CMK (cell line): Measurements from ENCODE around the gene TMEM53.
"Not testable (repeated sequence)": the region's sequence is repeated elsewhere in the genome, so short reads cannot be mapped to it uniquely, and the experiment has no call there.

Experiments used
- DNase-seq: peaks from one replicate; pipeline ENCODE4 v3.0.0-alpha.2; 2010; ENCODE audit warnings: low read depth

TMEM53 gene

DNA sequence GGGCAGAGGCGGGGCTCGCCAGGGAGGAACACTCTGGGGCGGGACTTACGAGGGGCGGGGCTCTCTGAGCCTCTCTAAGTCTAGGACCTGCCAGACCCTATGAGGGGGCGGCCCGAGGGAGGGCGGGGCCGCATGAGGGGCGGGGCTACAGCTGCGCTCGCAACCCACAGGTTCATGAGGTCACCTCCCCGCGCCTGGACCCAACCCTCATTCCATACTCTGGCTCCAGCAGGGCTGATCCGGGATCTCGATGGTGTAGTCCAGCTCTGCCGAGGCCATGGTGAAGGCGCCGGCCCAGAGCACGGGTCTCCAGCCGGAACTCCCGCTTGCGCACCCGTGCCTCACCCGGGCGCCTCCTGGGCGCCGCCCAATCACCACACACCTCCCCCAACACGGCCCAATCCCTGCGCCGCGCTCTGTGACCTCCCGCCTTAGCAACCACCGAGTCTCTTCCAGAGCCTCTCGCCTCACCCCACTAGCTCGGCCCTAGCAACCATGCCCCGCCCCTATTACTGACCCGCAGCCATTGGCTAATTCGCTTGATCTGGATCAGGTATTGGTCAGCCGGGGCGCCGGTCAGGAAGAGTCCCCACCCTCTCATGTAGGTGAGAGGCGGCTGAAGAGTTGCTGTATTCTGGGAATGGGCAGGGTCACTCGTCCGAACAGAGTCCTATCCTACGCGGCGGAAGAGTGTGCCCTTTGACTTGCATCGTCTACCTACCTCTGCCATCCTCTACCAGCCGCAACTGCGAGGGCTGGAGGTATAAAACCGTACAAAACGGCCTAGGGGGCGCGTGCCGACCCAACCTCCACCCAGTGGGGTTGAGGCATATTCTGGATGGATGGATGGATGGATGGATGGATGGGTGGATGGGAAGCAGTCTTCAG lies at the start of gene TMEM53, which contains the start of gene ARMH1:
Gene TMEM53 (minus strand): TSS at position 369 of the 888 bp plus-strand sequence. CDS start 90 bp downstream, at position 279.
Gene ARMH1 (plus strand): TSS at position 602 of the 888 bp plus-strand sequence. CDS start 14,984 bp downstream, outside the sequence.
- DNase-seq = peak; percentile 99

DNA sequence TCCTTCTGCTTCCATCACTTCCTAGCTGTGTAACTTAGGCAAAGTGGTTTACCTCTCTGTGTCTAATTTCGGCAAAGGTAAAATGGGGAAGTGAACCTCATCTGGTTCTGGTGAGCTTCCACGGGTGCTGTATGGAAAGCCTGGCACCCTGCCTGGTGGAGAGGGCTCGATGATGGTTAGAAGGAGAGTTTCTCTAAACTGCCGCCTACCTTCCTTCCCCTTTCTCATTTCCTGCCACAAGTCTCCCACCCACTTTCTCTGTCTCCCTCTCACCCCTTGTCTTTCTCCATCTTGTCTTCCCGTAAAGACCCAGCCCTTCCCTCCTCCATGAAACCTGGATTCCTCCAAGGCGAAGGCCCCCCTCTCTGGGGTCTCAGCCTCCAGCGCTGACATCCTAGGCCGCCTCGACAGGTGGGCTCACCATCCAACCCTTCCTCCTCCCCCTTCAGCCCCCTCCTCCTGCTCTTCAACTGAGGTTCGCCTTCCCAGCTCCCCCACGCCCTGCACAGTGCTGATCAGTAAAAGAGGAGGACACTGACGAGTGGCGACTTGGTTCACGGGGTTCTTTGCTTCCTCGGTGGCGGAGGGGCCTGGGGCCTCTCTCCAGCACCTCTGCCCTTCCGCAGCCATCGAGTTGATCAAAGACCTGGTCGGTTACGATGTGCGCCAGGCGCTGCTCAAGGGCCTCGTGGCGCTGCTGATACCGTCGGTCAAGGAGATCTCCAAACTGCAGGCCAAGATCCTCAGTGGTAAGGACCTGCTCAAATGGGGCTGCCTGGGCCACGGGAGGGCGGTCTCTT lies 49.4 kb upstream of the TMEM53 start:
- no peak for DNase-seq

DNA sequence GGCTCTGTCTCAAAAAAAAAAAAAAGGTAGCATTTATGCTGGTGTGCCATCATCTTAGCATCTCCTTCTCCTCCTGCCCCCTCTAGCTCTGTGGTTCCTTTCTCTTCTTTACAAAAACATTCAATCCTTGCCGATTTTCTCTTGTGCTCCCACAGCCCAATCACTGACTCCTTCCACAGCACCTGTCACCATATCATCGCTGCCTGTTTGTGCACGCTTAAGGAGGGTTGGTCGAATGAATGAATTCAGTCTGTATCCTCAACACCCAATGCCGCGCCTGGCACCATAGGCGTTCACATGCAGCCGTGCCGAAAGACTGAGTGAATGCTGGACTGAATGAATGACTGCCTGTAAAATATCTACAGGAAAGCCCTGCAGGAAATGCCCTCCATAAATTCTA lies 48.8 kb upstream of the TMEM53 start:
- no peak for DNase-seq

DNA sequence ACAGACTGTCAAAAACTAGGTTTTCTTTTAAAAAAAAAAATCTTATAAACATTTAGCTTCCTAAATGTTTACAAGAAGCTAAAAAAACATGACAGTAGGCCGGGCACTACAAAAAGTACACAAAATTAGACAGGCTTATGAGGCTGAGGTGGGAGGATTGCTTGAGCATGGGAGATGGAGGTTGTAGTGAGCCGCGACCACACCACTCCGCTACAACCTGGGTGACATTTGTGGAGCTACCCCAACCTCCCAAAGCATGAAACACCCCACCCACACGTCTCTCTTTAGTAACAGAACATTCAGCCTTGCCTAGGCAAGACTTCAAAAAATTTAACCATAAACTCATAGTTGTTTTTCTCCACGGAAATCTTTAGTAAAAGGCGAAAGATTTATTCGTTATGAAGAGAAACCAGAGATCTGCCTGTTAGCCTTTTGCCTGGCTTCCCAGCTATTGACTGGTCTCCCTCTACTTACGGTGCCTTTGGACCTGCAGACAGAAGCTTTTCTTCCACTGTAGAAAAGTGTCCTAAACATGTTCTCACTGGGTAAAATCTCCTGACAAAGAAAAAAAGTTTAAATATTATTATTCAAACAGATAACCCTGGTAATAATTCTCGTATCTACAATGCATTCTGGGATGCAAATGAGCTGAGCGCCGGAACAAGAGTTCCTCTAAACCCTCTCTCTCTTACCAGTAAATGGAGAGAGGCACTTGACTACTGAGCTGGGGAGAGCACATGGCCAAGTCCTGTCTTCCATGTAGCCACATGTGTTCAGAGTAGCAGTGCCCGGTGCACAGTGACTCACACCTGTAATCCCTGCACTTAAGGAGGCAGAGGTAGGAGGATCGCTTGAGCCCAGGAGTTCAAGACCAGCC lies 47.4 kb upstream of the TMEM53 start:
- DNase-seq = peak; percentile 95

DNA sequence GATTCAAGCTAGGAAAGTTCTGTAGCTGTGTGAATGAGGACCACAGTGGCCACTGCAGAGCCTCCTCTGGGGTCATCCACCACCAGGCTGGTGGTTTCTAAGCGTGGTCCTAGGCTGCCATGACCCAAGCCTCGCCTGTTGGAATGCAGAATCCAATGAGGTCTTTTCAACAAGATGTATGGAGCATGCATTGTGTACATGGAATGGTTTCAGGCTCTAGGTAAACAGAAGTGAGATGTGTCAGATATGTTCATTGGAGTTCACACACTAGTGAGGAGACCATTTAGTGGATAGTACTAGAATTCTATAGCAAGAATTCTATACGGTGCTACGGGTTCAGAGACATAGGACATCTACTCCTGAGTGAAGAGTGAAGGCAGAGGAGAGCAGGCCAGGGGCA lies 46.0 kb upstream of the TMEM53 start:
- no peak for DNase-seq

DNA sequence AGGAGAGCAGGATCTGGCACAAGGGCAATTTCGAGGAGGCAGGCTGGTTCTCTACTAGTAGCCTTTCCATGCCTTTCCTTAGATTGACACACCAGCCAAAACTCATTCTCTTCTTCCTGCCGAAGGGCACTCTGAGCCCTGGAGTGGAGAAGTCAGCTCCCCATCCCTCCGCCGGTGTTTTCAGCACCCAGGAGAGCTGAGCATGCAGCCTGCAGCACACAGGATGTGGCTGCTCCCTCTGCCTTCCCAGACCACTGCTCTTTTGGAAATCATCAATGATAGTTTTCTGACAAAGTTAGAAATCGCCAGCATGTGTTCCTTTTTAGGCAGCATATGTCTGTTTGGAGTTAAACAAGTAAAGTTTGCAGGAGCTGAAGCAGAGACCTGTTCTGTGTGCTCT lies 45.0 kb upstream of the TMEM53 start:
- DNase-seq = no peak

DNA sequence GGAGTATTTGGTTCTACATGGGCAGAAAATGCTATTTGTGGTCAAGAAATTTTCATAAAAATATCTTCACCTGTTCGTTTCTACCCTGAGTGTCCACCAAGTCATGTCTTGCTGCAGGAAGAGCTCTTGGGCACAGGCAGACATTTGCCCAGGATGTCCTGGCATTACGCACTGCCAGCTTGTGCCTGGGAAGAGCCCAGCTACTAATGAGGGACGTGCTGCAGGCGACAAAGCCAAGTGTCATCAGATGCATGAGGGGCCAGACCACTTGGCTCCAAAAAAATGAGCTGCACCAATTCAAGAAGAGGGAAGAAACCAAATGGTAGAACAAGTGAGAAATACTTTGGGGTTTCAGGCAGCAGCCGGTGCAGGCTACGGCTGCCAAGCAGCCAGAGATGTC lies 43.8 kb upstream of the TMEM53 start:
- no peak for DNase-seq

DNA sequence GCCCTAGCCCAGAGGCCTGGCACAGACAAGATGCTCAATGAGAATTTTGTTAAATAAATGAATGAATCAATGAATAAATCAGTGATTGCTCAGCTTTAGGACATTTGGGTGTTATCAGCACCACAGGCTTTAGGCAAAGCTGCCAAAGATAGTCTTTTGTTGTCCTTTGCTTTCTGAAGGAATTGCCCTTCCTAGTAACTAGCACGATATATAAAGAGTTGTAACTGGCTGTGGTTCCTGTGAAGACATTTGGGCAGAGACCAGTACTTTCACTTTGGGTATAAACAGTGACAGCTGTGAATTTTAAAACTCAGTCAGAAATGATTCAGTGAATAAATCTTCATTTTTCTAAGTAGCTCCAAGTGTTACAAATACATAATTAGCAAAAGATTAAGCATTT lies 43.4 kb upstream of the TMEM53 start:
- DNase-seq = no peak

DNA sequence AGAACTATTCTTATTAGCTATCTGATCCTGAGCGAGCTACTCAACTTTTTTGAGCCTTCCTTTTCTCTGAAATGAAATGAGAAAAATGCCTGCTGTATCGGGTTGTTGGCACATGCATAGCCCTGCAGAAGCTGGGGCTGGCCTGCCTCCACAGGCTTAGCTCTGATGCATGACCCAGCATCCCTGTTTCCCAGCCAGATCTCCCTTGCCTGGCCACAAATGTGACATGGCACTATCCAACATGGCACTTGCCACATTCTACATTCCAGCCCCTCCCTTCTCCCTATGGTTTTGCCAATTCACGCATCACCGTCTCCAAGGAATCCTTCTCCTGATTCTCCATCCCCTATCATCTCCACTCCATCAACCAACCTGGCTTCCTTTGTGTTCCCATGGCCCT lies 42.9 kb upstream of the TMEM53 start:
- no peak for DNase-seq

DNA sequence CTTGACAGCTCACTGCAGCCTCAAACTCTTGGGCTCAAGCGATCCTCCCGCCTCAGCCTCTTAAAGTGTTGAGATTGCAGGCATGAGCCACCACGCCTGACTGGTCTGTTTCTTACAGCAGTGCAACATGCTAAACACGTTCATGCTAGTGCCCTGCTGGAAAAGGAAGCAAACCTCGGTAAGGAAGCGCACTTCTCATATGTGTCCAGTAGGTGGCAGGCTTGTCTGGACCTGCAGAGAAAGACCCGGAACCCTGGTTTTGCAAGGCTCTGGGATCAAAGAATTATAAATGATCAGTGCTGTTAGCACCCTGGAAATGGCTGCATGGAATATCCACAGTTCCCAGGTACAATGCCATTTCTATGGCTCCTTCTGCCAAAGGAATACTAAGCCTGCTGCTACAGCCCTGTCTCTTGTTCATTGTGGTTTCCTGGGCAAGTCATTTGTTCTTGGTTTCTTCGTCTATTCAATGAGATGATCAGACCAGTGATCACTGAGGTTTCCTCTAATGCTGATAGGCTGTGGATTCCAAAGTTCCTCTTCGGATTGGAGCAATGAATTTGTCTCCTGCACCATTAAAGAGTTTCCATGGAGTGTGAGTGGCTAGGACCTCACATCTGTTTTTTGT lies 40.8 kb upstream of the TMEM53 start:
- DNase-seq = peak; percentile 85

DNA sequence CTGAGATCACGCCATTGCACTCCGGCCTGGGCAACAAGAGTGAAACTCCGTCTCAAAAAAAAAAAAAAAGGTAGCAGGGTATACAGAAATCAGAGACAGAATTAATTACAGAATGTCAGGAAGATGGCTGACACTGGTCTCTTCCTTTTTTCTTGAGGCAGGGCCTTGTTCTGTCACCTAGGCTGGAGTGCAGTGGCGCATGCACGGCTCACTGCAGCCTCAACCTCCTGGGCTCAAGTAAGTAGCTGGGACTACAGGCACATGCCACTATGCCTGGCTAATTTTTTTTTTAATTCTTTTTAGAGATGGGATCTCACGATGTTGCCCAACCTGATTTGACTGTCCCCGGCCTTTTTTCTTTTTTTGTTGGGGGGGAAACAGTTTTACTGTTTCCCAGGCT lies 40.3 kb upstream of the TMEM53 start:
- DNase-seq = no peak

DNA sequence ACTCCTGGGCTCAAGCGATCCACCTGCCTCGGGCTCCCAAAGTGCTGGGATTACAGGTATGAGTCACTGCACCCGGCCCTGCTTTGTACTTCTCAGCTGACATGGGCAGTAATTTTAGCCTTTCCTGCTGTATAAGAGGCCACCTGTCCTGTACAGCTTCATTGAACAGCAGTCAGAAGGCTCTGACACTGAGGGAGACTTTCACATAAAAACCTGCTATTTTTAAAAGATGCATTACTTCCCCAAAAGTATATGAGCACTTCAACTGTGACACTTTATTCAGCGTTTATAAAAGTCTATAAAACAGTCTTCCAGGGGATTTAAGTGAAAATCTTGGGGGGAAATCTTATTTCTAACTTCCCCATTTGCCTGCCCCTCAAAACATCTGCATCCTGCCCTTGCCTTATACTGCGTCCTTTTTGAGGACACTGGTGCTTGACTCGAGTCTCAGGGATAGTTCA lies 39.1 kb upstream of the TMEM53 start:
- no peak for DNase-seq

DNA sequence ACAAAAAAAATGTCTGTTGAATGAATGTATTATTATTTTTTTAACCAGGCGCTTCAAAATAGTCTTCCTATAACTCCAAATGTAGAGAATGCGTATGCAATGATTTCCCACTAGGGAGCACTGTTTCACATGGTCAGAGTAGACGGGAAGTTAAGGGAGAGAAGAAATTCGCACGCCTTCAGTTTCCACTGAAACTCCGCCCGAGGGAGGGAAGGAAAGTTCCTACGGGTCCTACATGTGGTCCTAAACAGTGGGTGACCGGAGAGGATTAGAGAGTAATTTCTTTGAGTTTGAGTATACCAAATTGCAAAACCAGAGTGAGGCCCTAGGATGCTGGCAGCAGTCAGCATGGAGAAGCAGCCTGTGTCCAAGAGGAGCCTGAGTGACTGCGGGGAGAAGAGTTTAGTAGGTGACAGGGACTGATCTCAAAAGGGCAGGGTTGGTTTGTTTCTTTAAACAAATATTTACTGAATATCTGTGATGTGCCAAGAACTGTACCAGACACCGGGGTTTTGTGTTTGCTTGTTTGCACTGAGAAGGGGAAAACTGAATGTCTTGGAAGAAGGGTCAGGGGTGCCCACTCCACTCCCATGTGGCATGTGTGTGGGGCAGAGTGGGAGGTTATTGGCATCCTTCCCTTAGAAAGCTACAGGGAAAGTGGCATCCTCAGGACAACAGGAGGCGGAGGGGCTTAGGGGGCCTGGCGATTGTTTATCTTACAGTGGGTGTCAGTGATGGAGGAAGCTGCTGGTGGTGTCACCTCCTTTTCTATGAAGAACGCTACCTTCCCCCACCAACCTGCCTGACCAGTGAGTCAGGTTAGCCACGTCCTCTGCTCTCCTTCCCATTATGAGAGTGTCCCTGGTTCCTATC lies 33.9 kb upstream of the TMEM53 start:
- no peak for DNase-seq

DNA sequence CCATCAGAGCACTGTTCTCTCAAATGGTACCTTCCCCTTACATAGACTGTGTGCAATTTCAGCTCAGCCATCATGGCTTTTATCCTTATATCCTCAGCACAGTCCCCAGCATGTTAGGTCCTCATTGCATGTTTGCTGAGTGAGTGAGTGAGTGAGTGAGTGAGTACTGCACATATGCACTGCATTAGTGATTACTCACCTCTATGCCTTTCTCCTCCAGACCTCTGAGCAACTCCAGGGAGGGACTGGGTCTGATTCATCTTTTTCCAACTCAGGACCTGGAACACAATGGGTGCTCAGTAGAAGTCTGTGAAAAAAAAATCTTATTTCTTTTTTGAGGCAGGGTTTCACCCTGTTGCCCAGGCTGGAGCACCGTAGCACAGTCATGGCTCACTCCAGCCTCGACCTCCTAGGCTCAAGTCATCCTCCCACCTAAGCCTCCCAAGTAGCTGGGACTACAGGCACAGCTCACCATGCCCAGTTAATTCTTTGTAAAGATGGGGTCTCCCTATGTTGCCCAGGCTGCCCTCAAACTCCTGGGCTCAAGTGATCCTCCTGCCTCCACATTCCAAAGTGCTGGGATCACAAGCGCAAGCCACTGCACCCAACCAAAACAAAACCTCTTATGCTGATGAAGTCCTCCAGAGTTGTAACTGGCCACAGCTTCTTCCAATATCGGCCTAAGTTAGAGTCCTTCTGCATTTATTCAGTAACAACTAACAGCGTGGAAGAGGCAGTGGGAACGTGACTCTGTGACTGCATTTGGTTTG lies 33.0 kb upstream of the TMEM53 start:
- no peak for DNase-seq

DNA sequence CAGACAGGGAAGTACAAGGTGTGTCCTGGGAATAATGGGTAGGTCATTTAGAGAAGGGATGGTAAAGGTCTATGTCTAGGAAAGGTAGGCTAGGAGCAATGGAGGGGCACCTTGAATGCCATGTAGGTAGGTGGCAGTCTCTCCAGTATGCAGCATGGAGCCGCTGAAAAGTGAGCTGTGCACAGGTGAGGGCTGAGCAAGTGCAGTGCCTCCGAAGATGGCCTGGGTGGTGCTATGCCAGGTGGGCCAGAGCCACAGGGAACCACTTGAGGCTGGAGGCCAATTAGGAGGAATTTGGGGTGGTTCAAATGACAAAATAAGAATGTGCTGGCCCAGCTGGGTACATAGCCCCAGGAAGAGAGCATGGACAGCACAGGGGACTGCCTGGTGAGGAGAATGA lies 31.7 kb upstream of the TMEM53 start:
- no peak for DNase-seq

DNA sequence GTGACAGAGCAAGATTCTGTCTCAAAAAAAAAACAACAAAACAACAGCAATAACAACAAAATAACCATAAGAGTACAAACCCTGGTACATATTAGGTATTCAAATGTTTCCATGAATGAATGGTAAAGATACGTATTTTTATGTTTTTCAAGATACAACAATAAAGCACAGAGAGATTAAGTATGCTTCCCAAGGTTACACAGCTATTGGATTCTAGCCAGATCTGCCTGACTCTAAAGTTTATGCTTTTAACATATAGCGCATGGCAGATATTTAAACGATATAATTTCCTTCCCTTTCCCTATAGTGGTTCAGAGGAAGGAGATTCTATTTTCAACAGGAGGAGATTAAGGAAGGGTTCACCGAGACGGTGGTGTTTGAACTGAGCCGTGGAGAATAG lies 31.2 kb upstream of the TMEM53 start:
- DNase-seq = no peak

DNA sequence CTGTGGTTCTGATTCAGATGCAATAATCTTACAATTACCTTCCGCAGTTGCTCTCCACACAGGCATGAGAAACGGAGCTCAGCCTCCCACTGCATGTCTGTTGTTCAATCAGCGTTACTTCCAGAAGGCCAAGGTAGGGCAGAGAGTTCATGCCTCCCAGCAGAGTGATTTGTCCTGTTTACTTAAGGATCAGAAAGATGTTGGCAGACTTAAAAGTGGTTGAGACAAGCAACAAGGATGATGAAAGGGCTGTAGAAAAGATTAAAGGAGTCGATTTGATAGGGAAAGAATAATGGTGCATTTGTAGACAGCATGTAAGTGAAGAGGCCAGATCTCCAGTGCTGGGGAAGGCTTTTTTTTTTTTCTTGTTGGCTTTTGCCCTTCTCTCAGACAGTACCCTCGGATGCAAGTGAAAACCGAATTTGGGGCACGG lies 26.9 kb upstream of the TMEM53 start:
- DNase-seq = no peak

DNA sequence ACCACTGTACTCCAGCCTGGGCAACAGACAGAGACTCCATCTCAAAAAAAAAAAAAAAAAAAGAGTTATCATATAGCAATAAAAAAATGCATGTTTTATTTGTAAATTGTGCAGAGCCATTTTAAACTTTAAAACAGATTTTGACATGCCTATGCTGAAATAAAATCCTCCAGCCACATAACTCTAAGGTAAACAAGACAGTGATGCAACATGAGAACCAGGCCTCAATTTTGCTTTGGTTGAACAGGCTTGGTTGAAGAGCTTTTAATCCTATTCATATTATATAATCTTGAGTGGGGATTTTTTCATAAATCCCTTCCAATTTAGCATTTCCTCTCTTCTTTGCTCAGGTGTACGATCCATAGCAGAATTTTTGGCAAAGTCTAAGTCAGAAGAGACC lies 26.3 kb upstream of the TMEM53 start:
- DNase-seq = no peak

DNA sequence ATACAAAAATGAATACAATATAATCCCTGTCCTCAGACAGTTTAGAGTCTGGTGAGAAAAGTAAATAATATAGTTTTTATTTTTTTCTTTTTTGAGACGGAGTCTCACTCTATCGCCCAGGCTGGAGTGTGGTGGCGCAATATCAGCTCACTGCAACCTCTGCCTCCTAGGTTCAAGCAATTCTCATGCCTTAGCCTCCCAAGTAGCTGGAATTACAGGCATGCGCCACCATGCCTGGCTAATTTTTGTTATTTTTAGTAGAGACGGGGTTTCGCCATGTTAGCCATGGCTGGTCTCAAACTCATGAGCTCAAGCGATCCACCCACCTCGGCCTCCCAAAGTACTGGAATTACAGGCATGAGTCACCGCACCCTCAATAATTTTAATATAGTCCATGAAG lies 25.1 kb upstream of the TMEM53 start:
- not testable (repeated sequence) for DNase-seq

DNA sequence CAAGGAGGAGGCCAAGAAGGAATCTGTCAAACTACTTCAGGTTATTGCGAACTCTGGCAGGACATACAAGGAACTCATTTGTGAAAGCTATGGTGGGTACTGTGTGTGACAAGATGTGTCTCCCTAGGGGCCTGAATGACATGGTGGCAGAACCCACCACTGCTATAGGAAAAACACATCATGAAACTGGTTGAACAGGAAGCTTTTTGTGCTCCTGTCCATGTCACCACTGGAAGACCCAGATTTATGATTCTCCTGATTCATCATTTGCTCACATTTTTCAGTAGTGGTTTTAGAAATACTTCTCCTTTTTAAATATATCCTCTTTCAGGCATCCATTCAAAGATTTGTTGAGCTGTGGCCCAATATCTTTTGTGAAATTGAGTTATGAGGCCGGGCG lies 23.9 kb upstream of the TMEM53 start:
- DNase-seq = no peak
